WERI-Rb-1 (cell line): Measurements from ENCODE around the gene NANOS2.
A peak's percentile ranks its signal among the peaks of the same experiment; 100 is the strongest.

Experiments
- DNase-seq: peaks from one replicate; pipeline ENCODE4 v3.0.0-alpha.2; 2020
- H3K27ac ChIP-seq: fragments of 250-450 bp; sonication (Bioruptor Pico); 2 replicates; pipeline ENCODE4 v1.5.1; 2020; ENCODE audit warnings: mild to moderate bottlenecking, moderate library complexity
- H3K27me3 ChIP-seq: fragments of 250-450 bp; sonication (Bioruptor Pico); 2 replicates; pipeline ENCODE4 v1.5.1; 2021; ENCODE audit warnings: mild to moderate bottlenecking, low read depth, moderate library complexity; ENCODE audit not compliant: insufficient read depth, severe bottlenecking
- H3K36me3 ChIP-seq: fragments of 250-450 bp; sonication (Bioruptor Pico); 2 replicates; pipeline ENCODE4 v1.5.1; 2020; ENCODE audit warnings: mild to moderate bottlenecking, moderate library complexity
- H3K4me3 ChIP-seq: 2 replicates; pipeline ENCODE4 v1.5.1; 2011; ENCODE audit warnings: low read depth, mild to moderate bottlenecking, control low read depth, low read length
- H3K9me3 ChIP-seq: fragments of 250-450 bp; sonication (Bioruptor Pico); 2 replicates; pipeline ENCODE4 v1.5.1; 2021; ENCODE audit warnings: mild to moderate bottlenecking, moderate library complexity; ENCODE audit not compliant: severe bottlenecking
- TF ChIP-seq, protein P1 (sequence below): IDR thresholded peaks from 2 replicates; pipeline ENCODE4 v1.5.1; 2011; ENCODE audit warnings: low read depth, mild to moderate bottlenecking, control low read depth, inconsistent platforms, low read length

NANOS2 gene

DNA sequence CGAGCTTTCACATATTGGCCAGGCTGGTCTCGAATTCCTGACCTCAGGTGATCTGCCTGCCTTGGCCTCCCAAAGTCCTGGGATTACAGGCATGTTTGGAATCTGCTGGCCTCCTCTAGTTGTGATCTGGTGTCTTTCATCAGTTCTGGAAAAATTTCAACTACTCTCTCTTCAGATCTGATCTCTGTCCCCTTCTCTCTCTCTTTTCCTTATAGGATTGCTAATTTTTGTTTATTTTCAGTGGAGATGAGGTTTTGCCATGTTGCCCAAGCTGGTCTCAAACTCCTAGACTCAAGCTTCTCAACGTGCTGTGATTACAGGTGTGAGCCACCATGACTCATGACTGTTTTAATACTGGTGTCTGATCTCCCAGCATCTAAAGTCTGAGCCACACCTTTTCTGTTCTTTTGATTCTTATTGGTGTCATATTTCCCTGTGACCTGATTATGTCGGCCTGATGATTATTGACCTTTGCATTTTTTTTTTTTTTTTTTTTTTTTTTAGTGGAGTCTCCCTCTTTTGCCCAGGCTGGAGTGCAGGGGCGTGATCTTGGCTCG, 10.4 kb upstream of the NANOS2 start:
- Histone ChIP-seq H3K27ac (no peak overlapping the region), H3K36me3 (no peaks in the 10 kb centered on the region), H3K4me3 (no peak overlapping the region), H3K27me3 (no peaks in the 10 kb centered on the region), H3K9me3 (no peaks in the 10 kb centered on the region)
- no peak for DNase-seq
- TF ChIP-seq, protein P1, sequence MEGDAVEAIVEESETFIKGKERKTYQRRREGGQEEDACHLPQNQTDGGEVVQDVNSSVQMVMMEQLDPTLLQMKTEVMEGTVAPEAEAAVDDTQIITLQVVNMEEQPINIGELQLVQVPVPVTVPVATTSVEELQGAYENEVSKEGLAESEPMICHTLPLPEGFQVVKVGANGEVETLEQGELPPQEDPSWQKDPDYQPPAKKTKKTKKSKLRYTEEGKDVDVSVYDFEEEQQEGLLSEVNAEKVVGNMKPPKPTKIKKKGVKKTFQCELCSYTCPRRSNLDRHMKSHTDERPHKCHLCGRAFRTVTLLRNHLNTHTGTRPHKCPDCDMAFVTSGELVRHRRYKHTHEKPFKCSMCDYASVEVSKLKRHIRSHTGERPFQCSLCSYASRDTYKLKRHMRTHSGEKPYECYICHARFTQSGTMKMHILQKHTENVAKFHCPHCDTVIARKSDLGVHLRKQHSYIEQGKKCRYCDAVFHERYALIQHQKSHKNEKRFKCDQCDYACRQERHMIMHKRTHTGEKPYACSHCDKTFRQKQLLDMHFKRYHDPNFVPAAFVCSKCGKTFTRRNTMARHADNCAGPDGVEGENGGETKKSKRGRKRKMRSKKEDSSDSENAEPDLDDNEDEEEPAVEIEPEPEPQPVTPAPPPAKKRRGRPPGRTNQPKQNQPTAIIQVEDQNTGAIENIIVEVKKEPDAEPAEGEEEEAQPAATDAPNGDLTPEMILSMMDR, result no peak

DNA sequence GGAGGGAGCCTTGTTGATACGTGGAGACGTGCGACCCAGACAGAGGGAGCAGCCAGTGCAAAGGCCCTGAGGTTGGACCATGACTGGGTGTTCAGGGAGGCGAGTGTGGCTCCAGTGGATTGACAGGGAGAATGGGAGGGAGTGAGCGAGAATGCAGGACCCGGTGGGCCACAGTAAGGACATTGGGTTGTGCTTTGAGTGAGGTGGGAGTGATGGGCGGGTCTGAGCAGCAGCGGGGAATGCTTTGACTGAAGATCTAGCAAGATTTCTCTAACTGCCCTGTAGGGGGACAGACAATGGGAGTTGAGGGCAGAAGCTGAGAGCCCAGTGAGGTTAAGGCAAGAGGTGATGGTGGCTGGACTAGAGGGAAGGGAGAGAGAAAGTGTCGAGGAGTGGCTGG, 7.7 kb upstream of the NANOS2 start:
- DNase-seq, result no peak
- TF ChIP-seq, protein P1, result 0 out of 2 replicates have a peak, but pooled peaks have one; percentile 30
- Histone ChIP-seq H3K36me3 (no peaks in the 10 kb centered on the region), H3K9me3 (no peaks in the 10 kb centered on the region), H3K4me3 (no peak overlapping the region), H3K27ac (no peak overlapping the region), H3K27me3 (no peaks in the 10 kb centered on the region)

DNA sequence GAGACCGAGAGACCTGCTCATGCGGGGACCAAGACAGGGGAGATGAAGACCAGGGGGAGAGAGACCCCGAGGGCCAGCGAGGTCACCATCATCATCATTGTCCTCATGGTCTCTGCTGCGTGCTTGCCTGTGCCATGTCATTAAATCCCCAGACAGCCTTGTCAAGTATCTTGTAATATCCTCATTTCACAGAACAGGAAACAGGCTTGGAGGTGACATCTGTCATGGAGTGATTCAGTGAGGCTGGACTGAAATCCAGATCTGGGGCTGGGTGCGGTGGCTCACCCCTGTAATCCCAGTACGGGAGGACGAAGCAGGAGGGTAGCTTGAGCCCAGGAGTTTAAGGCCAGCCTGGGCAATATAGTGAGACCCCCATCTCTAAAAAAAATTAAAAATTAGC, 5.9 kb upstream of the NANOS2 start:
- peak; percentile 35 for DNase-seq
- H3K27ac ChIP-seq, result no peak overlapping the region
- H3K36me3 ChIP-seq, result no peaks in the 10 kb centered on the region
- no peaks in the 10 kb centered on the region for H3K27me3 ChIP-seq
- TF ChIP-seq, protein P1, result no peak
- no peak overlapping the region for H3K4me3 ChIP-seq
- no peaks in the 10 kb centered on the region for H3K9me3 ChIP-seq

DNA sequence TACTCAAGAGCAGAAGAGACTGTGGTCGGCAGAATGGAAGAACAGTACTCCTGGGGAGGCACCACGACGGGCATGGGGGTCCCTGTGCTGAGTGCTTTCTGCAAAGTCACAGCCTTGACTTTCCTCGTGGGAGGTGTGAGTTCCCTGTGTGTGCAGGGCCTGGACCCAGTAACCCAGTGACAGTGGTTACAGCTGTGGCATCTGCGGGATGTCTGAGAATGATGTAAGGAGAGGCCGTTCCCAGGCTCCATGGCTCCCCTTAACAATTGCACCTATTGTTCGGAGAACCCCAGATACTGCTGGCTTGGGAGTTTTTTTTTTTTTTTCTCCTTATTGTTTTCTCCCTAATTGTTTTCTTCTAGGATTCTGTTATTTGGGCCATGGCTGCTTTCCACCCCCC, 5.1 kb upstream of the NANOS2 start:
- TF ChIP-seq, protein P1, result no peak
- H3K9me3 ChIP-seq, result no peaks in the 10 kb centered on the region

DNA sequence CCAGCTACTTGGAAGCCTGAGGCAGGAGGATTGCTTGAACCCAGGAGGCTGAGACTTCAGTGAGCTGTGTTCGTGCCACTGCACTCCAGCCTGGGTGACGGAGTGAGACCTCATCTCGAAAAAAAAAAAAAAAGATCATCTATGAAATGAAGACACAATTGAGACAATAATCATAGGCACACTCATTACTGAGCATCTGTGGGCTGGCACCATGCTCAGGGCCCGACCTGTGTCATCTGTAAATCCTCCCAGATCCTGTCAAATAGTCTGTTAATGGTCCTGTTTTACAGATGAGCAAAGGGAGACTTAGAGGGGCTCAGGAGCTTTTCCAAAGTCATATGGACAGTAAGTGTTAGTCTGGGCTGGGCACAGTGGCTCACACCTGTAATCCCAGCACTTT, 4.1 kb upstream of the NANOS2 start:
- no peaks in the 10 kb centered on the region for H3K36me3 ChIP-seq
- TF ChIP-seq, protein P1, result no peak
- DNase-seq, result no peak
- no peaks in the 10 kb centered on the region for H3K9me3 ChIP-seq
- no peak overlapping the region for H3K4me3 ChIP-seq
- H3K27ac ChIP-seq, result no peak overlapping the region
- H3K27me3 ChIP-seq, result no peaks in the 10 kb centered on the region

More for the DNA sequence above, 5.1 kb upstream of the NANOS2 start:
- DNase-seq, result no peak
- Histone ChIP-seq H3K27ac (no peak overlapping the region), H3K27me3 (no peaks in the 10 kb centered on the region), H3K36me3 (no peaks in the 10 kb centered on the region), H3K4me3 (no peak overlapping the region)
